ENCODE results near the gene MYOCOS. TPM values are rescaled to one million over a fixed set of nuclear protein-coding genes. Genes with fewer than 3 reads are reported as not detected.
"Not testable (repeated sequence)": the region's sequence is repeated elsewhere in the genome, so short reads cannot be mapped to it uniquely, and the experiment has no call there.

Gene MYOCOS
- total RNA-seq: 0.04 and 0.20 TPM in 2 replicates

GRCh38 chr1:171622152-171622462, at the start of gene MYOCOS:
MYOCOS (plus strand) TSS chr1:171622243; CDS start chr1:171623884, 1,641 bp downstream.
- DNase-seq (ENCODE audit: low read depth, low spot score): no peak

- DNase-seq (ENCODE audit: low read depth, low spot score): no peak
These were observed 45.9 kb upstream of the MYOCOS start for GRCh38 chr1:171576144-171576543.

- no peak for DNase-seq (ENCODE audit: low read depth, low spot score)
These were observed 40.8 kb upstream of the MYOCOS start for GRCh38 chr1:171581226-171581625.

- DNase-seq (ENCODE audit: low read depth, low spot score): no peak
These were observed 40.3 kb upstream of the MYOCOS start for GRCh38 chr1:171581766-171582165.

GRCh38 chr1:171582589-171582988, 39.5 kb upstream of the MYOCOS start:
- DNase-seq (ENCODE audit: low read depth, low spot score): no peak

GRCh38 chr1:171583591-171584201, 38.3 kb upstream of the MYOCOS start:
- DNase-seq (ENCODE audit: low read depth, low spot score): no peak

- no peak for DNase-seq (ENCODE audit: low read depth, low spot score)
These were observed 36.3 kb upstream of the MYOCOS start for GRCh38 chr1:171585715-171586114.

GRCh38 chr1:171588230-171588629, 33.8 kb upstream of the MYOCOS start:
- DNase-seq (ENCODE audit: low read depth, low spot score): no peak

- no peak for DNase-seq (ENCODE audit: low read depth, low spot score)
These were observed 32.0 kb upstream of the MYOCOS start for GRCh38 chr1:171590022-171590421.

- DNase-seq (ENCODE audit: low read depth, low spot score): no peak
These were observed 26.7 kb upstream of the MYOCOS start for GRCh38 chr1:171595324-171595723.

GRCh38 chr1:171596119-171596518, 25.9 kb upstream of the MYOCOS start:
- DNase-seq (ENCODE audit: low read depth, low spot score): no peak

GRCh38 chr1:171596705-171597104, 25.3 kb upstream of the MYOCOS start:
- DNase-seq (ENCODE audit: low read depth, low spot score): no peak

- no peak for DNase-seq (ENCODE audit: low read depth, low spot score)
These were observed 24.8 kb upstream of the MYOCOS start for GRCh38 chr1:171597203-171597602.

- DNase-seq (ENCODE audit: low read depth, low spot score): not testable (repeated sequence)
These were observed 21.7 kb upstream of the MYOCOS start for GRCh38 chr1:171600310-171600709.

GRCh38 chr1:171600862-171601261, 21.2 kb upstream of the MYOCOS start:
- DNase-seq (ENCODE audit: low read depth, low spot score): no peak

- not testable (repeated sequence) for DNase-seq (ENCODE audit: low read depth, low spot score)
These were observed 19.0 kb upstream of the MYOCOS start for GRCh38 chr1:171603042-171603441.

GRCh38 chr1:171606402-171606941, 15.6 kb upstream of the MYOCOS start:
- no peak for DNase-seq (ENCODE audit: low read depth, low spot score)

GRCh38 chr1:171610385-171610784, 11.7 kb upstream of the MYOCOS start:
- no peak for DNase-seq (ENCODE audit: low read depth, low spot score)

- no peak for DNase-seq (ENCODE audit: low read depth, low spot score)
These were observed 10.7 kb upstream of the MYOCOS start for GRCh38 chr1:171611306-171611705.

- no peak for DNase-seq (ENCODE audit: low read depth, low spot score)
These were observed 8.8 kb upstream of the MYOCOS start for GRCh38 chr1:171613282-171613681.

GRCh38 chr1:171615122-171615906, 6.7 kb upstream of the MYOCOS start:
- DNase-seq (ENCODE audit: low read depth, low spot score): not testable (repeated sequence)

GRCh38 chr1:171616586-171616985, 5.5 kb upstream of the MYOCOS start:
- DNase-seq (ENCODE audit: low read depth, low spot score): no peak

Measured in pulmonary artery endothelial cell (primary cell).